ENCODE data around the gene UNC5C.

Gene UNC5C

DNA sequence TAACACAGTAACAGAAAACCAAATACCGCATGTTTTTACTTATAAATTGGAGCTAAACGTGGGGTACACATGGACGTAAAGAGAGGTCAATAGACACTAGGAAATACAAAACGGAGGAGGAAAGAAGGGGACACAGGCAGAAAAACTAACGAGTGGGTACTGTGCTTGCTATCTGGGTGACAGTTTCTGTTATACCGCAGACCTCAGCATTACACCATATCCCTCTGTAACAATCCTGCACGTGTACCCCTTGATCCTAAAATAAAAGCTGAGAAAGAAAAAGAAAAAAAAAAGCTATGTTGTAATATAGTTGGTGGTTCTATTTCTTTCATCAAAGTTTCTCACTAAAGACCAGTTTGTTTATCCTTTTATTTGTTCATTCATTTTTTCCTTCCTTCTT lies 47.9 kb upstream of the UNC5C start (continued):
- TF ChIP-seq, protein P1, sequence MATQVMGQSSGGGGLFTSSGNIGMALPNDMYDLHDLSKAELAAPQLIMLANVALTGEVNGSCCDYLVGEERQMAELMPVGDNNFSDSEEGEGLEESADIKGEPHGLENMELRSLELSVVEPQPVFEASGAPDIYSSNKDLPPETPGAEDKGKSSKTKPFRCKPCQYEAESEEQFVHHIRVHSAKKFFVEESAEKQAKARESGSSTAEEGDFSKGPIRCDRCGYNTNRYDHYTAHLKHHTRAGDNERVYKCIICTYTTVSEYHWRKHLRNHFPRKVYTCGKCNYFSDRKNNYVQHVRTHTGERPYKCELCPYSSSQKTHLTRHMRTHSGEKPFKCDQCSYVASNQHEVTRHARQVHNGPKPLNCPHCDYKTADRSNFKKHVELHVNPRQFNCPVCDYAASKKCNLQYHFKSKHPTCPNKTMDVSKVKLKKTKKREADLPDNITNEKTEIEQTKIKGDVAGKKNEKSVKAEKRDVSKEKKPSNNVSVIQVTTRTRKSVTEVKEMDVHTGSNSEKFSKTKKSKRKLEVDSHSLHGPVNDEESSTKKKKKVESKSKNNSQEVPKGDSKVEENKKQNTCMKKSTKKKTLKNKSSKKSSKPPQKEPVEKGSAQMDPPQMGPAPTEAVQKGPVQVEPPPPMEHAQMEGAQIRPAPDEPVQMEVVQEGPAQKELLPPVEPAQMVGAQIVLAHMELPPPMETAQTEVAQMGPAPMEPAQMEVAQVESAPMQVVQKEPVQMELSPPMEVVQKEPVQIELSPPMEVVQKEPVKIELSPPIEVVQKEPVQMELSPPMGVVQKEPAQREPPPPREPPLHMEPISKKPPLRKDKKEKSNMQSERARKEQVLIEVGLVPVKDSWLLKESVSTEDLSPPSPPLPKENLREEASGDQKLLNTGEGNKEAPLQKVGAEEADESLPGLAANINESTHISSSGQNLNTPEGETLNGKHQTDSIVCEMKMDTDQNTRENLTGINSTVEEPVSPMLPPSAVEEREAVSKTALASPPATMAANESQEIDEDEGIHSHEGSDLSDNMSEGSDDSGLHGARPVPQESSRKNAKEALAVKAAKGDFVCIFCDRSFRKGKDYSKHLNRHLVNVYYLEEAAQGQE (tag by site-specific recombination; IDR thresholded peaks at IDR 0.05): no peak
- no peak for TF ChIP-seq ZNF777 (tag by site-specific recombination; IDR thresholded peaks at IDR 0.05; ENCODE audit: borderline replicate concordance)
- TF ChIP-seq, protein P2, sequence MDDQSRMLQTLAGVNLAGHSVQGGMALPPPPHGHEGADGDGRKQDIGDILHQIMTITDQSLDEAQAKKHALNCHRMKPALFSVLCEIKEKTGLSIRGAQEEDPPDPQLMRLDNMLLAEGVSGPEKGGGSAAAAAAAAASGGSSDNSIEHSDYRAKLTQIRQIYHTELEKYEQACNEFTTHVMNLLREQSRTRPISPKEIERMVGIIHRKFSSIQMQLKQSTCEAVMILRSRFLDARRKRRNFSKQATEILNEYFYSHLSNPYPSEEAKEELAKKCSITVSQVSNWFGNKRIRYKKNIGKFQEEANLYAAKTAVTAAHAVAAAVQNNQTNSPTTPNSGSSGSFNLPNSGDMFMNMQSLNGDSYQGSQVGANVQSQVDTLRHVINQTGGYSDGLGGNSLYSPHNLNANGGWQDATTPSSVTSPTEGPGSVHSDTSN (CRISPR knock-in tag; IDR thresholded peaks at IDR 0.05): no peak
- TF ChIP-seq ZNF221 (tag by site-specific recombination; IDR thresholded peaks at IDR 0.05; ENCODE audit: borderline replicate concordance): no peak
- TF ChIP-seq ZNF48 (tag by site-specific recombination; IDR thresholded peaks at IDR 0.05): no peak
- no peak for TF ChIP-seq BCL6B (tag by site-specific recombination; IDR thresholded peaks at IDR 0.05)

DNA sequence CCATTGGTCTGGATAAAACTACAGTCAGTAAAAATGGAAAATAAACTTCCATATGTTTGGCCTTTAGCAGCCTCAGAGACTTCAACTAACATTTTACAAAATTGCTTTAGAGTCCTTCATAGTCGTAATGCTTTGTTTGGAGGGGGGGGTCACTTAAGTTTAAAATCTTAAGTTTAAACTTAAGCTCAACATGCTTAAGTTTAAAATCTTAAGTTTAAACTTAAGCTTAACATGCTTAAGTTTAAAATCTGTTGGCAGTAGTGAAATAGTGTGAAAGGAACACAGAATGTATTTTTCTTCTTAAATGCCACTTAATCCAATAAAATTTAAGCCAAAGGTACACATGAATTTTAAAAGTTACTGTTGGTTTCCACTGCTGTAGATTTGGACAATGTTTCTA lies 45.9 kb upstream of the UNC5C start:
- ChIA-PET CTCF (no interaction called here), POLR2A (no interaction called here)
- TF ChIP-seq ZNF404 (tag by site-specific recombination; IDR thresholded peaks at IDR 0.05) (no peak), ZNF416 (tag by site-specific recombination; IDR thresholded peaks at IDR 0.05) (no peak), GLIS2 (tag by site-specific recombination; IDR thresholded peaks at IDR 0.05) (no peak), ZNF514 (tag by site-specific recombination; IDR thresholded peaks at IDR 0.05) (no peak), ZNF654 (tag by site-specific recombination; IDR thresholded peaks at IDR 0.05; ENCODE audit: low read depth) (no peak), ZNF600 (tag by site-specific recombination; IDR thresholded peaks at IDR 0.05) (no peak), ZIC2 (tag by site-specific recombination; IDR thresholded peaks at IDR 0.05) (no peak), ZNF792 (tag by site-specific recombination; IDR thresholded peaks at IDR 0.05) (no peak), ZNF501 (tag by site-specific recombination; IDR thresholded peaks at IDR 0.05) (no peak), ZNF785 (tag by site-specific recombination; IDR thresholded peaks at IDR 0.05) (no peak), ZNF423 (tag by site-specific recombination; IDR thresholded peaks at IDR 0.05) (no peak)
- TF ChIP-seq, protein P3, sequence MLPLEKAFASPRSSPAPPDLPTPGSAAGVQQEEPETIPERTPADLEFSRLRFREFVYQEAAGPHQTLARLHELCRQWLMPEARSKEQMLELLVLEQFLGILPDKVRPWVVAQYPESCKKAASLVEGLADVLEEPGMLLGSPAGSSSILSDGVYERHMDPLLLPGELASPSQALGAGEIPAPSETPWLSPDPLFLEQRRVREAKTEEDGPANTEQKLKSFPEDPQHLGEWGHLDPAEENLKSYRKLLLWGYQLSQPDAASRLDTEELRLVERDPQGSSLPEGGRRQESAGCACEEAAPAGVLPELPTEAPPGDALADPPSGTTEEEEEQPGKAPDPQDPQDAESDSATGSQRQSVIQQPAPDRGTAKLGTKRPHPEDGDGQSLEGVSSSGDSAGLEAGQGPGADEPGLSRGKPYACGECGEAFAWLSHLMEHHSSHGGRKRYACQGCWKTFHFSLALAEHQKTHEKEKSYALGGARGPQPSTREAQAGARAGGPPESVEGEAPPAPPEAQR (tag by site-specific recombination; IDR thresholded peaks at IDR 0.05): no peak
- no peaks in the 10 kb centered on the region for H3K9me3 ChIP-seq (ENCODE audit: control insufficient read depth, insufficient read depth, low read depth, low read length)
- H3K4me1 ChIP-seq (ENCODE audit: control insufficient read depth, insufficient read depth, low read length): no peaks in the 10 kb centered on the region
- no peak overlapping the region for H3K4me3 ChIP-seq (ENCODE audit: low read depth, low read length)
- no peak overlapping the region for H3K27ac ChIP-seq (ENCODE audit: extremely low read depth, low read depth, low read length)
- H3K36me3 ChIP-seq (ENCODE audit: control insufficient read depth in 2 of 2, insufficient read depth in 1 of 2, low read length in 2 of 2): no peaks in the 10 kb centered on the region

- no peak overlapping the region for H3K27ac ChIP-seq (ENCODE audit: extremely low read depth, low read depth, low read length)
- CTCF ChIA-PET: no interaction called here
- TF ChIP-seq ZNF132 (tag by site-specific recombination; IDR thresholded peaks at IDR 0.05; ENCODE audit: borderline replicate concordance): no peak
- no peak for TF ChIP-seq ZNF398 (tag by site-specific recombination; IDR thresholded peaks at IDR 0.05)
- TF ChIP-seq ZNF596 (tag by site-specific recombination; IDR thresholded peaks at IDR 0.05): no peak
- TF ChIP-seq, protein P4, sequence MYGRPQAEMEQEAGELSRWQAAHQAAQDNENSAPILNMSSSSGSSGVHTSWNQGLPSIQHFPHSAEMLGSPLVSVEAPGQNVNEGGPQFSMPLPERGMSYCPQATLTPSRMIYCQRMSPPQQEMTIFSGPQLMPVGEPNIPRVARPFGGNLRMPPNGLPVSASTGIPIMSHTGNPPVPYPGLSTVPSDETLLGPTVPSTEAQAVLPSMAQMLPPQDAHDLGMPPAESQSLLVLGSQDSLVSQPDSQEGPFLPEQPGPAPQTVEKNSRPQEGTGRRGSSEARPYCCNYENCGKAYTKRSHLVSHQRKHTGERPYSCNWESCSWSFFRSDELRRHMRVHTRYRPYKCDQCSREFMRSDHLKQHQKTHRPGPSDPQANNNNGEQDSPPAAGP (tag by site-specific recombination; IDR thresholded peaks at IDR 0.05): no peak
- TF ChIP-seq HOXD13 (CRISPR knock-in tag; IDR thresholded peaks at IDR 0.05; ENCODE audit: borderline replicate concordance): no peak
- no peak for TF ChIP-seq GLIS1 (tag by site-specific recombination; IDR thresholded peaks at IDR 0.05)
- TF ChIP-seq ZFP37 (tag by site-specific recombination; IDR thresholded peaks at IDR 0.05): no peak
- TF ChIP-seq SALL2 (tag by site-specific recombination; IDR thresholded peaks at IDR 0.05; ENCODE audit: borderline replicate concordance): no peak
Observed at GRCh38 chr4:95594013-95594412, 45.2 kb upstream of the UNC5C start.

More at GRCh38 chr4:95594013-95594412, 45.2 kb upstream of the UNC5C start:
- Histone ChIP-seq H3K9me3 (ENCODE audit: control insufficient read depth, insufficient read depth, low read depth, low read length) (no peaks in the 10 kb centered on the region), H3K36me3 (ENCODE audit: control insufficient read depth in 2 of 2, insufficient read depth in 1 of 2, low read length in 2 of 2) (no peaks in the 10 kb centered on the region), H3K4me1 (ENCODE audit: control insufficient read depth, insufficient read depth, low read length) (no peaks in the 10 kb centered on the region), H3K4me3 (ENCODE audit: low read depth, low read length) (no peak overlapping the region)
- POLR2A ChIA-PET: no interaction called here

Measured in HEK293 (cell line).